Measurements from ENCODE around the gene TMEM204. TPM values are rescaled to one million over a fixed set of nuclear protein-coding genes. Genes with fewer than 3 reads are reported as not detected.

TMEM204 gene
- total RNA-seq, 4 donors from 2014 or later, result 4.3 to 32.4 (median 7.9) TPM

DNA sequence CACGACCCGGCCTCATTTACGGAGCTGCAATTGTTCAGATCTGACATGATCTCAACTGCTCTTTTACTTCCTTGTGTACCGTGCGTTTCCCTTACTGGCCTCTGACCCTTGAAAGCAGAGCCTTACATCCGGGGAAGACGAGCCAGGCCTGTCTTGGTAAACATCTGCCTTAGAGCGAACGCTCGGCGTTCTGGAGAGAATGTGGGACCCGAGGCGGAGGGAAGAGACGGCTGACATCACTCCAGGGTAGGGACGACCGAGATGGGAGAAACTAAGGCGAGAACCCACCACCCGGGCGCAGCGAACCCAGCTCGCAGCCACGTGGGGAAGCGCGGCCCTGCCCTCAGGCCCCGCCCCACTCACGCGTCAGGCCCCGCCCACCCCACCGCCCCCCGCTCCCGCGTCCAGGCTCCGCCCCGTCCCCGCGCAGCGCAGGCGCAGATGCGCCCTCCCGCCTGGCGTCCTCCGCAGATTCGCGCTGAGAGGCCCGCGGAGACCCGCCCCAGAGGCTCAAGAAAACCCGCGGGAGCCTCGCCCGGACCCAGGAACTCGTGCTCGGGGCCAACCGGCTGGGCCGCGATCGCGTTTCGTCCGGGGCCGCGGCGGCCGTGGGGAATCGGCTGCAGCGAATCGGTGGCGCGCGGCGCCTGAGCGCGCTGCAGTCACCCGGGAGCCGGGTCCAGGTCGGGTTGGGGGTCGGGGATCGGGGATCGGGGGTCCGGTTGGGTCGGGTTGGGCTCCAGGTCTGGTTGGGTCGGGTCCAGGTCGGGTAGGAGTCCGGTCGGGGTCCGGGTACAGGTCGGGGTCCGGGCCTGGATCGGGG is 40.3 kb upstream of the TMEM204 start, which contains the start of gene TELO2:
Gene TELO2 (plus strand): TSS at position 438 of the 823 bp plus-strand sequence. CDS start 922 bp downstream, outside the sequence.
- Histone ChIP-seq H3K9me3 (no peaks in the 10 kb centered on the region), H3K4me1 (peaks cover 16 to 32% (median 17%) of the 10 kb centered on the region in 3 donors), H3K4me3 (peak within 1 kb of the TSS; percentile 86 to 94 (median 91)), H3K27ac (peak within 1 kb of the TSS; percentile 82 to 95 (median 93)), H3K36me3 (peaks cover 5 to 35% (median 10%) of the 10 kb centered on the region in 3 donors), H3K27me3 (no peaks in the 10 kb centered on the region)
- peak in 1 of 4 donors; percentile 36 for TF ChIP-seq POLR2A (IDR thresholded peaks at IDR 0.05)
- TF ChIP-seq, protein P1, sequence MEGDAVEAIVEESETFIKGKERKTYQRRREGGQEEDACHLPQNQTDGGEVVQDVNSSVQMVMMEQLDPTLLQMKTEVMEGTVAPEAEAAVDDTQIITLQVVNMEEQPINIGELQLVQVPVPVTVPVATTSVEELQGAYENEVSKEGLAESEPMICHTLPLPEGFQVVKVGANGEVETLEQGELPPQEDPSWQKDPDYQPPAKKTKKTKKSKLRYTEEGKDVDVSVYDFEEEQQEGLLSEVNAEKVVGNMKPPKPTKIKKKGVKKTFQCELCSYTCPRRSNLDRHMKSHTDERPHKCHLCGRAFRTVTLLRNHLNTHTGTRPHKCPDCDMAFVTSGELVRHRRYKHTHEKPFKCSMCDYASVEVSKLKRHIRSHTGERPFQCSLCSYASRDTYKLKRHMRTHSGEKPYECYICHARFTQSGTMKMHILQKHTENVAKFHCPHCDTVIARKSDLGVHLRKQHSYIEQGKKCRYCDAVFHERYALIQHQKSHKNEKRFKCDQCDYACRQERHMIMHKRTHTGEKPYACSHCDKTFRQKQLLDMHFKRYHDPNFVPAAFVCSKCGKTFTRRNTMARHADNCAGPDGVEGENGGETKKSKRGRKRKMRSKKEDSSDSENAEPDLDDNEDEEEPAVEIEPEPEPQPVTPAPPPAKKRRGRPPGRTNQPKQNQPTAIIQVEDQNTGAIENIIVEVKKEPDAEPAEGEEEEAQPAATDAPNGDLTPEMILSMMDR (IDR thresholded peaks at IDR 0.05), result peak in 1 of 6 experiments; percentile 7
- WGBS, 2 donors, result 6 to 12% methylated on average over 6 to 8 of the region's 89 CpGs
- DNase-seq, result no peak
- intact Hi-C loops (cut with DNase I), result no loop called here

DNA sequence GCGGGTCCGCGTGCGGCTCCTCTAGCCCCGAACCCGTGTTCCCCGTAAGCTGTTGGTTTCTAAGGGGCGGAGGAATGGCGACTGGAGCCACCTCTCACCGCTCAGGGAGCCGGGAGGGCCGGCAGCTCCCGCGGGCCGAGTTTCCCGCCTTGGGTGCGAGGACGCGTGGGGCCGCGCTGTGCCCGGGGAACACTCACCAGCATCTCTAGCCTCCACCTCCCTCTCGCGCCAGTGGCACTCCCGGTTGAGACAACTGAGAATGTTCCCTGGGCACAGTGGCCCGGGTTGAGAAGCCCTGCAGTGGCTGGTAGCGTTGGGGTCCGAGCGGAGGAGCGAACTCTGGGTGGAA is 39.7 kb upstream of the TMEM204 start:
- Histone ChIP-seq H3K4me3 (peak overlapping the region; percentile 86 to 94 (median 91)), H3K27ac (peak overlapping the region; percentile 82 to 95 (median 93)), H3K27me3 (no peaks in the 10 kb centered on the region), H3K4me1 (peaks cover 16 to 32% (median 17%) of the 10 kb centered on the region in 3 donors), H3K36me3 (peaks cover 5 to 40% (median 10%) of the 10 kb centered on the region in 3 donors), H3K9me3 (no peaks in the 10 kb centered on the region)
- no peak for DNase-seq
- 0% methylated on average over 4 of the region's 30 CpGs; no CpG with 5 or more reads in 1 of the 2 donors for WGBS, 2 donors
- TF ChIP-seq, protein P1 (IDR thresholded peaks at IDR 0.05), result no peak
- intact Hi-C loops (cut with DNase I), result no loop called here

DNA sequence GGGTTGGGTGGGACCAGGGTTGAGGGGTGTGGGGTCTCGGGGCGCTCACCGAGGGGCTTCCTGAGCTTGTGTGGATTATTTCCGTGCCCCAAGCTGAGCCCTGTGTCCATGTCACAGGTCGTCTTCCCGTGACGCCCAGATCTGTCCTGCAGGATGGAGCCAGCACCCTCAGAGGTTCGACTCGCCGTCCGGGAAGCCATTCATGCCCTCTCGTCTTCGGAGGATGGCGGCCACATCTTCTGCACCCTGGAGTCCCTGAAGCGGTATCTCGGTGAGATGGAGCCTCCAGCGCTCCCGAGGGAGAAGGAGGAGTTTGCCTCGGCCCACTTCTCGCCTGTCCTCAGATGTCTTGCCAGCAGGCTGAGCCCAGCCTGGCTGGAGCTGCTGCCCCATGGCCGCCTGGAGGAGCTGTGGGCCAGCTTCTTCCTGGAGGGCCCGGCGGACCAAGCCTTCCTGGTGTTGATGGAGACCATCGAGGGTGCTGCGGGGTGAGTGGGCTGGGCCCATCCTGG is 39.3 kb upstream of the TMEM204 start:
- H3K4me1 ChIP-seq, result peaks cover 16 to 32% (median 17%) of the 10 kb centered on the region in 3 donors
- no peak for DNase-seq
- intact Hi-C loops (cut with DNase I), result no loop called here
- TF ChIP-seq, protein P1 (IDR thresholded peaks at IDR 0.05), result peak in 4 of 6 experiments; percentile 31 to 57 (median 35)
- TF ChIP-seq POLR2A (IDR thresholded peaks at IDR 0.05), result no peak
- H3K4me3 ChIP-seq, result peak overlapping the region; percentile 86 to 94 (median 91)
- peaks cover 10 to 45% (median 13%) of the 10 kb centered on the region in 3 donors for H3K36me3 ChIP-seq
- H3K27me3 ChIP-seq, result no peaks in the 10 kb centered on the region
- whole genome bisulfite sequencing, 2 donors, result 9% methylated on average over 7 of the region's 25 CpGs; no CpG with 5 or more reads in 1 of the 2 donors
- peak overlapping the region; percentile 82 to 95 (median 93) for H3K27ac ChIP-seq
- H3K9me3 ChIP-seq, result no peaks in the 10 kb centered on the region

DNA sequence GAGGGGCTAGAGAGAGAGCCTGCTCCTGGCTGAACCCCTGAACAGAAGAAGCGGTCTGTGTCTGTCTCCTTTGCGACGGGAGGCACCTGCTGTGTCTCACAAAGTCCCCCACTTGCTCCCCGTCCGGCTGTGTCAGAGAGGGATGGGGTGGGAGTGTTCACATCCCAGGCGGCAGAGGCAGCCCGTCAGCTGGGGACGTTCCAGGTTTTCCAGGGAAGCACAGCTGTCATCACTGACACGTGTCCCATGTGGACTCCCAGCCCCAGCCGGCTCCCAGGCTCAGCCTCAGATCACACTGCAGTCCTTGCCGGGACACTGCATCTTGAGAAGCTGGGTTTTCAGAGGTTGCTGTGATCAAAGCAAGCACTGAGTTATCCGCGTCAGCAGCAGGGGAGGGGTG is 38.8 kb upstream of the TMEM204 start:
- Histone ChIP-seq H3K27ac (no peak overlapping the region), H3K27me3 (no peaks in the 10 kb centered on the region), H3K36me3 (peaks cover 12 to 50% (median 18%) of the 10 kb centered on the region in 3 donors), H3K4me3 (peak overlapping the region in 2 of 4 donors; percentile 86 to 94), H3K9me3 (no peaks in the 10 kb centered on the region), H3K4me1 (peaks cover 16 to 32% (median 17%) of the 10 kb centered on the region in 3 donors)
- no peak for DNase-seq
- no peak for TF ChIP-seq POLR2A (IDR thresholded peaks at IDR 0.05)
- TF ChIP-seq, protein P1 (IDR thresholded peaks at IDR 0.05), result no peak
- 100% methylated on average over 1 to 2 of the region's 13 CpGs for WGBS, 2 donors
- intact Hi-C loops (cut with DNase I), result no loop called here

All from esophagus squamous epithelium (tissue), 5 donors.